NB4 (cell line): ENCODE measurements around the gene RPS15.

Experiments used
- POLR2A ChIP-seq: IDR thresholded peaks from 2 replicates; pipeline ENCODE4 v1.6.1; 2011; ENCODE audit warnings: mild to moderate bottlenecking; ENCODE audit not compliant: insufficient read length; ENCODE audit errors: extremely low read depth
- TF ChIP-seq, protein P1 (sequence below): IDR thresholded peaks from one replicate; pipeline ENCODE4 v1.5.1; 2012; ENCODE audit warnings: low read depth, low read length

DNA sequence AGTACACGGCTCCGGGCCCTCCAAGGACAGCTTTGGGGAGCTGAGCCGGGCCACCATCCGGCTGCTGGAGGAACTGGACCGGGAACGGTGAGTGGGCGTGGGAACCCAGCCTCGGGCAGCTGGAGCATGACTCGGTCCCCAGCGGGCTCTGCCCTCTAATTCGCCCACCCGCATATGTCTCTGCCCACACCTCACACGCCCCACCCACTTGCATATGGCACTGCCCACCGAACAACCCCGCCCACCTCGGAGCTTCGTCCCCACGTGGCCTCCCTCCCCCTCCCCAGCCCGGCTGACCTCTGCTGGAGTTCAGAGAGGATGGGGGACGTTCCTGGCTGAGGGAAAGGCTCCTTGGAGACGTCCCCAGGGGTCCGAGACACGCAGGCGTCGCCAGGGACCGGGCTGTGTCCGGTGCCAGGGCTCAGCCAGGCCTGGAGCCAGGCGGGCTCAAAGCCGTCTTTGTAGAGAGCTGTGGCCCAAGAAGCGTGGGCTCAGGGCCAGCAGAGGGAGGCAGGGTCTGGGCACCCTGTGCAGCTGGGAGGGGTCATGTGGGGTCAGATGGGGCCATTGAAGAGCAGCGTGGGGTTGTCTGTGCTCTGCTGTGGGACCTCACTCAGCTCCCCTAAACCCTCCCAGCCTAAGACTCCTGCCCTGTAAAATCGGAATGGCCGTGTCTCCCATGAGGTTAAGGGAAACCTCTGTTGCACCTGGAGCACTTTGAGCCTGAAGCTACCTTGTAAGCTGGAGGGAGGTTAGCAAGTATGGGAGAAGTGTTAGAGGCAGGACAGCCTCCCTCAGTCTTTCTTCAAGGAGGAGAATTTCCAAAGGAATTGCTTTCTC, 15.5 kb downstream of the RPS15 start:
- TF ChIP-seq POLR2A: no peak
- TF ChIP-seq, protein P1, sequence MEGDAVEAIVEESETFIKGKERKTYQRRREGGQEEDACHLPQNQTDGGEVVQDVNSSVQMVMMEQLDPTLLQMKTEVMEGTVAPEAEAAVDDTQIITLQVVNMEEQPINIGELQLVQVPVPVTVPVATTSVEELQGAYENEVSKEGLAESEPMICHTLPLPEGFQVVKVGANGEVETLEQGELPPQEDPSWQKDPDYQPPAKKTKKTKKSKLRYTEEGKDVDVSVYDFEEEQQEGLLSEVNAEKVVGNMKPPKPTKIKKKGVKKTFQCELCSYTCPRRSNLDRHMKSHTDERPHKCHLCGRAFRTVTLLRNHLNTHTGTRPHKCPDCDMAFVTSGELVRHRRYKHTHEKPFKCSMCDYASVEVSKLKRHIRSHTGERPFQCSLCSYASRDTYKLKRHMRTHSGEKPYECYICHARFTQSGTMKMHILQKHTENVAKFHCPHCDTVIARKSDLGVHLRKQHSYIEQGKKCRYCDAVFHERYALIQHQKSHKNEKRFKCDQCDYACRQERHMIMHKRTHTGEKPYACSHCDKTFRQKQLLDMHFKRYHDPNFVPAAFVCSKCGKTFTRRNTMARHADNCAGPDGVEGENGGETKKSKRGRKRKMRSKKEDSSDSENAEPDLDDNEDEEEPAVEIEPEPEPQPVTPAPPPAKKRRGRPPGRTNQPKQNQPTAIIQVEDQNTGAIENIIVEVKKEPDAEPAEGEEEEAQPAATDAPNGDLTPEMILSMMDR: no peak
